Vagina (tissue), 2 donors: Measurements from ENCODE around the gene NMUR2.

Experiments
- POLR2A ChIP-seq, 2 donors: fragments of 450-650 bp; IDR thresholded peaks; one replicate each; pipeline ENCODE4 v1.6.1; 2017; ENCODE audit warnings: antibody characterized with exemption in 2 of 2, mild to moderate bottlenecking in 2 of 2, moderate library complexity in 2 of 2
- POLR2AphosphoS5 ChIP-seq, 2 donors: sonication (generic); formaldehyde crosslinking; IDR thresholded peaks; one replicate each; pipeline ENCODE4 v1.9.0; 2017; ENCODE audit warnings: antibody characterized with exemption in 2 of 2, mild to moderate bottlenecking in 2 of 2, low read depth in 1 of 2; ENCODE audit not compliant: insufficient read depth in 1 of 2
- TF ChIP-seq, protein P1 (sequence below), 3 experiments: fragments of 450-650 bp in 2 of 3; fragments of 200-600 bp in 1 of 3; sonication (generic) in 1 of 3; IDR thresholded peaks; one replicate each; pipeline ENCODE4 v1.5.1; 2017 to 2019; ENCODE audit warnings: antibody characterized with exemption in 3 of 3, mild to moderate bottlenecking in 2 of 3, moderate library complexity in 2 of 3

DNA sequence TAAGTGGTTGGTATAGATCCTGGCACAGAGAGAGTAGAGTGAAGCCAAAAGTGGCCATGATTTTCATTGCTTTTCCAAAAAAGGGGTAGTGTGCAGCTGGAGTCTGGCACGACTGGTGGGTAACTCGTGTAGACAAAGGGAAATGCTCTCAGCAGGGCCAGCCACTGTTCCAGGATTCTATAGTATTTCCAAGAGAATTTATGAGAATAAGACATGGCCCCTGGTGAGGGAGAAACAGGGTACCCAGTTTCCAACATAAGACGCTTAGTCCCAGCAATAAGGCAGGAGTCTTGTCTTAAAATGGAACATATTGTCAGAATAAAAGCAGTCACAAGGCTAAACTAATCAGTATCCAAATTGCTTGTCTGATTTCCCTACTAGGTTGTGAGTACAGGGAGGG is 52.1 kb downstream of the NMUR2 start:
- TF ChIP-seq POLR2A (IDR thresholded peaks at IDR 0.05) (no peak), POLR2AphosphoS5 (IDR thresholded peaks at IDR 0.05; ENCODE audit: insufficient read depth in 1 of 2, low read depth in 1 of 2) (no peak)
- TF ChIP-seq, protein P1, sequence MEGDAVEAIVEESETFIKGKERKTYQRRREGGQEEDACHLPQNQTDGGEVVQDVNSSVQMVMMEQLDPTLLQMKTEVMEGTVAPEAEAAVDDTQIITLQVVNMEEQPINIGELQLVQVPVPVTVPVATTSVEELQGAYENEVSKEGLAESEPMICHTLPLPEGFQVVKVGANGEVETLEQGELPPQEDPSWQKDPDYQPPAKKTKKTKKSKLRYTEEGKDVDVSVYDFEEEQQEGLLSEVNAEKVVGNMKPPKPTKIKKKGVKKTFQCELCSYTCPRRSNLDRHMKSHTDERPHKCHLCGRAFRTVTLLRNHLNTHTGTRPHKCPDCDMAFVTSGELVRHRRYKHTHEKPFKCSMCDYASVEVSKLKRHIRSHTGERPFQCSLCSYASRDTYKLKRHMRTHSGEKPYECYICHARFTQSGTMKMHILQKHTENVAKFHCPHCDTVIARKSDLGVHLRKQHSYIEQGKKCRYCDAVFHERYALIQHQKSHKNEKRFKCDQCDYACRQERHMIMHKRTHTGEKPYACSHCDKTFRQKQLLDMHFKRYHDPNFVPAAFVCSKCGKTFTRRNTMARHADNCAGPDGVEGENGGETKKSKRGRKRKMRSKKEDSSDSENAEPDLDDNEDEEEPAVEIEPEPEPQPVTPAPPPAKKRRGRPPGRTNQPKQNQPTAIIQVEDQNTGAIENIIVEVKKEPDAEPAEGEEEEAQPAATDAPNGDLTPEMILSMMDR (IDR thresholded peaks at IDR 0.05): no peak
